Measurements from ENCODE around the gene SAMD11.
"Not testable (repeated sequence)": the region's sequence is repeated elsewhere in the genome, so short reads cannot be mapped to it uniquely, and the experiment has no call there.

Gene SAMD11

GRCh38 chr1:923131-923990 lies at the start of gene SAMD11:
Gene SAMD11 (plus strand): TSS chr1:923923. CDS start chr1:924432, 509 bp downstream.
- in situ Hi-C loops (cut with MboI; ENCODE audit: low sequenced_read_pairs): no loop called here

- in situ Hi-C loops (cut with MboI; ENCODE audit: low sequenced_read_pairs): not testable (repeated sequence)
These were observed 47.1 kb upstream of the SAMD11 start for GRCh38 chr1:876428-877208.

GRCh38 chr1:877209-877986 lies 46.3 kb upstream of the SAMD11 start:
- in situ Hi-C loops (cut with MboI; ENCODE audit: low sequenced_read_pairs): not testable (repeated sequence)

- in situ Hi-C loops (cut with MboI; ENCODE audit: low sequenced_read_pairs): not testable (repeated sequence)
These were observed 43.2 kb upstream of the SAMD11 start for GRCh38 chr1:880511-880910.

GRCh38 chr1:880915-881314 lies 42.8 kb upstream of the SAMD11 start:
- in situ Hi-C loops (cut with MboI; ENCODE audit: low sequenced_read_pairs): not testable (repeated sequence)

- in situ Hi-C loops (cut with MboI; ENCODE audit: low sequenced_read_pairs): no loop called here
These were observed 37.4 kb upstream of the SAMD11 start for GRCh38 chr1:886311-886710.

- in situ Hi-C loops (cut with MboI; ENCODE audit: low sequenced_read_pairs): no loop called here
These were observed 37.0 kb upstream of the SAMD11 start for GRCh38 chr1:886760-887159.

- in situ Hi-C loops (cut with MboI; ENCODE audit: low sequenced_read_pairs): no loop called here
These were observed 35.4 kb upstream of the SAMD11 start for GRCh38 chr1:888297-888696.

GRCh38 chr1:889774-890173 lies 33.9 kb upstream of the SAMD11 start:
- in situ Hi-C loops (cut with MboI; ENCODE audit: low sequenced_read_pairs): not testable (repeated sequence)

GRCh38 chr1:890234-890633 lies 33.5 kb upstream of the SAMD11 start:
- in situ Hi-C loops (cut with MboI; ENCODE audit: low sequenced_read_pairs): not testable (repeated sequence)

- in situ Hi-C loops (cut with MboI; ENCODE audit: low sequenced_read_pairs): no loop called here
These were observed 33.1 kb upstream of the SAMD11 start for GRCh38 chr1:890661-891060.

- in situ Hi-C loops (cut with MboI; ENCODE audit: low sequenced_read_pairs): no loop called here
These were observed 26.5 kb upstream of the SAMD11 start for GRCh38 chr1:897226-897625.

GRCh38 chr1:897951-898350 lies 25.8 kb upstream of the SAMD11 start:
- in situ Hi-C loops (cut with MboI; ENCODE audit: low sequenced_read_pairs): not testable (repeated sequence)

- in situ Hi-C loops (cut with MboI; ENCODE audit: low sequenced_read_pairs): no loop called here
These were observed 23.9 kb upstream of the SAMD11 start for GRCh38 chr1:899636-900317.

GRCh38 chr1:901108-901859 lies 22.4 kb upstream of the SAMD11 start:
- in situ Hi-C loops (cut with MboI; ENCODE audit: low sequenced_read_pairs): no loop called here

- in situ Hi-C loops (cut with MboI; ENCODE audit: low sequenced_read_pairs): no loop called here
These were observed 20.9 kb upstream of the SAMD11 start for GRCh38 chr1:902802-903201.

GRCh38 chr1:903305-903704 lies 20.4 kb upstream of the SAMD11 start:
- in situ Hi-C loops (cut with MboI; ENCODE audit: low sequenced_read_pairs): no loop called here

GRCh38 chr1:903721-904271 lies 19.9 kb upstream of the SAMD11 start:
- in situ Hi-C loops (cut with MboI; ENCODE audit: low sequenced_read_pairs): no loop called here

GRCh38 chr1:904310-904950 lies 19.3 kb upstream of the SAMD11 start:
- in situ Hi-C loops (cut with MboI; ENCODE audit: low sequenced_read_pairs): no loop called here
